HL-60 (cell line): Measurements from ENCODE around the gene ASGR1.

ENCODE experiments used
- DNase-seq, 2 experiments: peaks; one replicate each; pipeline ENCODE4 v3.0.0-alpha.2; 2010 to 2020; ENCODE audit warnings: low read depth in 1 of 2, low spot score in 1 of 2
- H3K27ac ChIP-seq: fragments of 250-450 bp; sonication (Bioruptor Pico); replicated peaks from 2 replicates; pipeline ENCODE4 v1.5.1; 2020; ENCODE audit warnings: mild to moderate bottlenecking, moderate library complexity
- H3K27me3 ChIP-seq: fragments of 250-450 bp; sonication (Bioruptor Pico); 2 replicates; pipeline ENCODE4 v1.5.1; 2021; ENCODE audit warnings: mild to moderate bottlenecking, moderate library complexity; ENCODE audit not compliant: insufficient read depth, poor library complexity, severe bottlenecking
- H3K4me3 ChIP-seq: replicated peaks from 2 replicates; pipeline ENCODE4 v1.5.1; 2011; ENCODE audit warnings: mild to moderate bottlenecking, control low read depth, low read length; ENCODE audit not compliant: insufficient read depth
- GABPA ChIP-seq: IDR thresholded peaks from 2 replicates; pipeline ENCODE4 v1.6.1; 2012; ENCODE audit warnings: low read depth
- POLR2AphosphoS5 ChIP-seq: IDR thresholded peaks from 2 replicates; pipeline ENCODE4 v1.6.1; 2012; ENCODE audit warnings: low read depth
- SPI1 ChIP-seq: IDR thresholded peaks from 2 replicates; pipeline ENCODE4 v1.6.1; 2012; ENCODE audit warnings: low read depth, mild to moderate bottlenecking, borderline replicate concordance
- TF ChIP-seq, protein P1 (sequence below): IDR thresholded peaks from one replicate; pipeline ENCODE4 v1.5.1; 2011; ENCODE audit warnings: low read length, control low read depth, inconsistent platforms; ENCODE audit not compliant: insufficient read depth
- TF ChIP-seq, protein P2 (sequence below): IDR thresholded peaks from 2 replicates; pipeline ENCODE4 v1.6.1; 2012; ENCODE audit warnings: low read depth; ENCODE audit not compliant: insufficient replicate concordance

The ASGR1 gene

DNA sequence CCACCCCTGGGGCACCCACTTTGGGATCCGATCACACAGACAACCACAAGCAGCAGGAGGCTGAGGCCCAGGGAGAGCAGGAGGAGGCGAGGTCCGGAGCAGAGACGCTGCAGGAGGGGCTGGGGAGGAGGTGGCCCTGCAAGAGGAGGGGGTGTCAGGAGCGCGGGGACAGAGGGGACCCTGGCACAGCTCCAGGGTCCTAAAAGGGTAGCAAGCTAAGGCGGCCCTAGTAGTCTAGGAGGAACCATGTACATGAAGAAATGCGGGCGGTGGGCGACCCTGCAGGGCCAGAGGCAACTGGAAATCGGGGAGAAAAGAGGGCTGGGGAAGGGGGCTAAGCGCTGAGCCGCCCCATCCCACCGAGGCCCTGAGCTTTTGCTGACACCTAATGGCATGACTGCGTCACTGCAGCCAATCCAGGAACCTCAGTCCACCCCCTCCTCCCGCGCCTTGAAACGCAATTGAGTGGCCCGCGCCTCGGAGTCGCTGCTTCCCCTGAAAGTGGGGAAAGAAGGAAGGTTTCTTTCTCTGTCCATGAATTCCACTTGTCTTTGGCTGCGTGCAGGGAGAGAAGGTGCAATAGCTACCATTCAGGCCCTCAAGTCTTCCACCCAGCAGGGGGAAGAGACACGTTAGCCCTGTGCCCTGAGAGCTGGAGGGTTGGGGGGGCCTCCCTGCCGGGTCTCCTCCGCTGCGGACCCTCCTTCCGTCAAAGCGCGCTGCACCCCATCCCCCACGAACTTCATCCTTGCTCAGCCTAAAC lies 1.8 kb downstream of the ASGR1 start:
- Histone ChIP-seq H3K27ac (no peak overlapping the region), H3K4me3 (peak overlapping the region; percentile 9; the same call in 1 of the 2 replicates), H3K27me3 (no peaks in the 10 kb centered on the region)
- DNase-seq, result peak in 1 of 2 experiments; percentile 40
- TF ChIP-seq, protein P1, sequence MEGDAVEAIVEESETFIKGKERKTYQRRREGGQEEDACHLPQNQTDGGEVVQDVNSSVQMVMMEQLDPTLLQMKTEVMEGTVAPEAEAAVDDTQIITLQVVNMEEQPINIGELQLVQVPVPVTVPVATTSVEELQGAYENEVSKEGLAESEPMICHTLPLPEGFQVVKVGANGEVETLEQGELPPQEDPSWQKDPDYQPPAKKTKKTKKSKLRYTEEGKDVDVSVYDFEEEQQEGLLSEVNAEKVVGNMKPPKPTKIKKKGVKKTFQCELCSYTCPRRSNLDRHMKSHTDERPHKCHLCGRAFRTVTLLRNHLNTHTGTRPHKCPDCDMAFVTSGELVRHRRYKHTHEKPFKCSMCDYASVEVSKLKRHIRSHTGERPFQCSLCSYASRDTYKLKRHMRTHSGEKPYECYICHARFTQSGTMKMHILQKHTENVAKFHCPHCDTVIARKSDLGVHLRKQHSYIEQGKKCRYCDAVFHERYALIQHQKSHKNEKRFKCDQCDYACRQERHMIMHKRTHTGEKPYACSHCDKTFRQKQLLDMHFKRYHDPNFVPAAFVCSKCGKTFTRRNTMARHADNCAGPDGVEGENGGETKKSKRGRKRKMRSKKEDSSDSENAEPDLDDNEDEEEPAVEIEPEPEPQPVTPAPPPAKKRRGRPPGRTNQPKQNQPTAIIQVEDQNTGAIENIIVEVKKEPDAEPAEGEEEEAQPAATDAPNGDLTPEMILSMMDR, result peak; percentile 57
- no peak for TF ChIP-seq POLR2AphosphoS5

DNA sequence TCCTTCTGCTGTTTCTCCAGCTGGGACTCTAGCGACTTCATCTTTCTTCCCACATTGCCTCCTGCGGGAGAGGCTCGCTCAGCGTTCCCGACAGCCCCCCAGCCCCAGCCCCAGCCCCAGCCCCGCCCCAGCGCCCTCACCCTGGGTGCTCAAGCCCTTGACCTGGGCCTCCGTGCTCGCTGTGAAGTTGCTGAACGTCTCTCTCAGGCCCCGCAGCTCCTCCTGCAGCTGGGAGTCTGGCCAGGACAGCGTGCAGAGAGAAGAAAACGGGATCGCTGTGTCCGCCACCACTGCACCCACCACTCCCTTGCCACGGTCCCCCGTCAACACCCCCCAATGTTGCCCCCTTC lies 2.4 kb downstream of the ASGR1 start:
- Histone ChIP-seq H3K27me3 (no peaks in the 10 kb centered on the region), H3K4me3 (no peak overlapping the region), H3K27ac (no peak overlapping the region)
- no peak for DNase-seq
- TF ChIP-seq POLR2AphosphoS5, result no peak
- TF ChIP-seq, protein P2, sequence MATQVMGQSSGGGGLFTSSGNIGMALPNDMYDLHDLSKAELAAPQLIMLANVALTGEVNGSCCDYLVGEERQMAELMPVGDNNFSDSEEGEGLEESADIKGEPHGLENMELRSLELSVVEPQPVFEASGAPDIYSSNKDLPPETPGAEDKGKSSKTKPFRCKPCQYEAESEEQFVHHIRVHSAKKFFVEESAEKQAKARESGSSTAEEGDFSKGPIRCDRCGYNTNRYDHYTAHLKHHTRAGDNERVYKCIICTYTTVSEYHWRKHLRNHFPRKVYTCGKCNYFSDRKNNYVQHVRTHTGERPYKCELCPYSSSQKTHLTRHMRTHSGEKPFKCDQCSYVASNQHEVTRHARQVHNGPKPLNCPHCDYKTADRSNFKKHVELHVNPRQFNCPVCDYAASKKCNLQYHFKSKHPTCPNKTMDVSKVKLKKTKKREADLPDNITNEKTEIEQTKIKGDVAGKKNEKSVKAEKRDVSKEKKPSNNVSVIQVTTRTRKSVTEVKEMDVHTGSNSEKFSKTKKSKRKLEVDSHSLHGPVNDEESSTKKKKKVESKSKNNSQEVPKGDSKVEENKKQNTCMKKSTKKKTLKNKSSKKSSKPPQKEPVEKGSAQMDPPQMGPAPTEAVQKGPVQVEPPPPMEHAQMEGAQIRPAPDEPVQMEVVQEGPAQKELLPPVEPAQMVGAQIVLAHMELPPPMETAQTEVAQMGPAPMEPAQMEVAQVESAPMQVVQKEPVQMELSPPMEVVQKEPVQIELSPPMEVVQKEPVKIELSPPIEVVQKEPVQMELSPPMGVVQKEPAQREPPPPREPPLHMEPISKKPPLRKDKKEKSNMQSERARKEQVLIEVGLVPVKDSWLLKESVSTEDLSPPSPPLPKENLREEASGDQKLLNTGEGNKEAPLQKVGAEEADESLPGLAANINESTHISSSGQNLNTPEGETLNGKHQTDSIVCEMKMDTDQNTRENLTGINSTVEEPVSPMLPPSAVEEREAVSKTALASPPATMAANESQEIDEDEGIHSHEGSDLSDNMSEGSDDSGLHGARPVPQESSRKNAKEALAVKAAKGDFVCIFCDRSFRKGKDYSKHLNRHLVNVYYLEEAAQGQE, result no peak
- TF ChIP-seq, protein P1, result no peak
- TF ChIP-seq SPI1, result no peak
- TF ChIP-seq GABPA, result no peak

DNA sequence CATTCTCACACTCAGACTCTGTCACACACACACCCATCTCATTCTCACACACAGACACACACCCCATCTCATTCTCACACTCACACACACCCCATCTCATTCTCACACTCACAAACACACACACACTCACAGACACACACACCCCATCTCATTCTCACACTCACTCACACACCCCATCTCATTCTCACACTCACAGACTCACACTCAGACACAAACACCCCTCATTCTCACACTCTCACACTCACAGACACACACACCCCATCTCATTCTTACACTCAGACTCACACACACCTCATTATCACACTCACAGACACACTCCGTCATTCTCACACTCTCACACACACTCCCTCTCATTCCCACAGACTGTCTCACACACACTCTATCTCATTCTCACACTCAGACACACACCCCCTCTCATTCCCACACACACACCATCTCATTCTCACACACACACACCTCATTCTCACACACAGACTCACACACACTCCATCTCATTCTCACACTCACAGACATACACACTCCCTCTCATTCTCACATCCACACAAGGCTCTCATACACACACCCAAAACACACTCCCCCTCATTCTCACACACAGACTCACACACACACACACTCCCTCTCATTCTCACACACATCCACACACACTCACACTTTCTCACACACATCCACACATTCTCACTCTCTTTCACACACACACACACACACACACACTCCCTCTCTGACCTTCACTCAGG lies 2.9 kb downstream of the ASGR1 start:
- DNase-seq, result no peak
- no peak overlapping the region for H3K4me3 ChIP-seq
- no peaks in the 10 kb centered on the region for H3K27me3 ChIP-seq
- TF ChIP-seq GABPA (no peak), POLR2AphosphoS5 (no peak), SPI1 (no peak)
- TF ChIP-seq, protein P1, result no peak
- TF ChIP-seq, protein P2, result no peak
- H3K27ac ChIP-seq, result no peak overlapping the region
